ENCODE data around the gene CD80.

The CD80 gene

GRCh38 chr3:119543147-119543546, 16.3 kb downstream of the CD80 start:
- TF ChIP-seq CTCF (IDR thresholded peaks at IDR 0.05; ENCODE audit: low read depth, low read length) = no peak
- TF ChIP-seq EZH2phosphoT487 (IDR thresholded peaks at IDR 0.05; ENCODE audit: low read depth) = no peak
- Histone ChIP-seq H3K27me3 (ENCODE audit: low read depth, low read length) (no peaks in the 10 kb centered on the region), H4K20me1 (ENCODE audit: insufficient read depth, low read length) (peaks cover 21% of the 10 kb centered on the region), H2AFZ (ENCODE audit: low read depth, low read length) (no peak overlapping the region), H3K4me2 (ENCODE audit: low read length) (peak overlapping the region; percentile 49; the same call in 1 of the 2 replicates), H3K27ac (ENCODE audit: low read length) (no peak overlapping the region), H3K4me3 (ENCODE audit: low read length) (no peak overlapping the region), H3K9ac (ENCODE audit: low read length) (no peak overlapping the region), H3K9me3 (ENCODE audit: insufficient read depth, low read length) (no peaks in the 10 kb centered on the region; the same call in 1 of the 2 replicates), H3K36me3 (replicated peaks; ENCODE audit: low read depth, low read length) (peaks cover 80% of the 10 kb centered on the region), H3K4me1 (ENCODE audit: low read length) (peaks cover 81% of the 10 kb centered on the region), H3K79me2 (ENCODE audit: low read length) (peaks cover 100% of the 10 kb centered on the region)

DNA sequence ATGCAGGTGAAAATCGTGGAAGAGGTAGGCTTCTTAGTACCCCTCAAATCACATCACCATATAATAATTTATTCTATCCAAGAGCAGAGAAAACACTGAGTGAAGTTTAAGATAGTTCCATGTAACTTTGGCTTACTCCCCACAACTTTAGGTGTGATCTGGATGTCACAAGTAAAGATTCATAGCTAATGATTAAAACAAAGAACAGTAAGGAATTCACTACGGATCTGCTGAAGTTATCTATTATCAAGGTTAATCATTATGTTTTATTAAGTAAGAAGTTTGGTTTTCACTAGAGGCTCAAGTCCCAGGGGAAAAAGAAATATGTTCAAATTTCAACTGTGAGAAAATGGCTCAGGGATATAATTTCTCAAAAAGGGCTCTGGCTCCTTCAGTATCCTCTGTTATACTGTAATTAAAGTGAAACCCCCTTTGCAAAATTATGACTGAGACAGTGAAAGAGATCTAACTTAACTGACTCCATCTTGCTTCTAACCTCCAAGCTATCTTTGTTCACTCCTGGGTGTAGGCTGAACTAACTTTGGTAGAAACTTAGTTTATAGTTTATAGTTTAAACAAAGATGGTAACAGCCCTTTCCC, 17.1 kb downstream of the CD80 start:
- Histone ChIP-seq H3K79me2 (ENCODE audit: low read length) (peaks cover 100% of the 10 kb centered on the region), H3K4me2 (ENCODE audit: low read length) (peak overlapping the region; percentile 49), H3K27ac (ENCODE audit: low read length) (peak overlapping the region; percentile 64), H3K36me3 (replicated peaks; ENCODE audit: low read depth, low read length) (peaks cover 76% of the 10 kb centered on the region), H3K4me1 (ENCODE audit: low read length) (peaks cover 73% of the 10 kb centered on the region), H4K20me1 (ENCODE audit: insufficient read depth, low read length) (peaks cover 21% of the 10 kb centered on the region), H3K27me3 (ENCODE audit: low read depth, low read length) (no peaks in the 10 kb centered on the region), H3K9me3 (ENCODE audit: insufficient read depth, low read length) (no peaks in the 10 kb centered on the region; the same call in 1 of the 2 replicates), H2AFZ (ENCODE audit: low read depth, low read length) (no peak overlapping the region), H3K9ac (ENCODE audit: low read length) (0 out of 2 replicates have a peak overlapping the region, but pooled peaks have one; percentile 26), H3K4me3 (ENCODE audit: low read length) (0 out of 2 replicates have a peak overlapping the region, but pooled peaks have one; percentile 18)
- no peak for TF ChIP-seq CTCF (IDR thresholded peaks at IDR 0.05; ENCODE audit: low read depth, low read length)
- no peak for TF ChIP-seq EZH2phosphoT487 (IDR thresholded peaks at IDR 0.05; ENCODE audit: low read depth)

DNA sequence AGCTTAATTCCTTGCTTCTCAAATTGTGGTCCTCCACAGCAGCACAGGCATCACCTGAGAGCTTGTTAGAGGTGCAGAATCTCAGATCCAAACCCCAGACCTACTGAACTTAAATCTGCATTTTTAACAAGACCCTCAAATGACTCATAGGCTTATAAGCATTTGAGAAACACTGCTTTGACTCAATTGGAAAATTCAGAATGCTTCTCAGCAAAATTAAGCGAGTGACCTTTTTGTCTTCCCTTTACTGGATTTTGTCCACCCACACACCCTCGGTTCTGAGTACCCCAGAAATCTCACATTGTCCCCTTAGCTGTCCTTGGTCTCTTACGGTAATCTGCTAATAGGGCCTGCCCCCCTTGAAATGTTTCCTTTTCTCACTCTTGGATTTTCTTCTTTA, 17.9 kb downstream of the CD80 start:
- peaks cover 66% of the 10 kb centered on the region for H3K4me1 ChIP-seq (ENCODE audit: low read length)

More for the DNA sequence above, 17.9 kb downstream of the CD80 start:
- Histone ChIP-seq H3K9ac (ENCODE audit: low read length) (peak overlapping the region; percentile 26; the same call in 1 of the 2 replicates), H3K36me3 (replicated peaks; ENCODE audit: low read depth, low read length) (peaks cover 75% of the 10 kb centered on the region), H3K27ac (ENCODE audit: low read length) (peak overlapping the region; percentile 64), H3K4me3 (ENCODE audit: low read length) (peak overlapping the region; percentile 18; the same call in 1 of the 2 replicates), H3K9me3 (ENCODE audit: insufficient read depth, low read length) (no peaks in the 10 kb centered on the region; the same call in 1 of the 2 replicates), H3K79me2 (ENCODE audit: low read length) (peaks cover 100% of the 10 kb centered on the region), H3K4me2 (ENCODE audit: low read length) (peak overlapping the region; percentile 49), H4K20me1 (ENCODE audit: insufficient read depth, low read length) (peaks cover 20% of the 10 kb centered on the region), H2AFZ (ENCODE audit: low read depth, low read length) (no peak overlapping the region), H3K27me3 (ENCODE audit: low read depth, low read length) (no peaks in the 10 kb centered on the region)
- TF ChIP-seq CTCF (IDR thresholded peaks at IDR 0.05; ENCODE audit: low read depth, low read length) (no peak), EZH2phosphoT487 (IDR thresholded peaks at IDR 0.05; ENCODE audit: low read depth) (no peak)

All from OCI-LY3 (cell line).